Heart right ventricle (tissue), 16 donors: ENCODE results near the gene IL17REL. TPM values are rescaled to one million over a fixed set of nuclear protein-coding genes. Genes with fewer than 3 reads are reported as not detected.

Experiments
- ATAC-seq, 8 donors: fragments of 200-7000 bp; cut with Tn5 transposase; one replicate each; pipeline ENCODE4 v1.9.1; 2020; ENCODE audit warnings: mild to moderate bottlenecking in 8 of 8, moderate library complexity in 8 of 8, moderate number of reproducible peaks in 1 of 8
- DNase-seq, 2 donors: peaks; one replicate each; pipeline ENCODE4 v3.0.0-alpha.2; 2020
- H3K27ac ChIP-seq, 10 donors: fragments of 200-600 bp; sonication (generic) in 2 of 10; one replicate each; pipeline versions ENCODE4 v1.5.0 to v1.8.0; 2020 to 2022; ENCODE audit warnings: mild to moderate bottlenecking in 3 of 10
- H3K27me3 ChIP-seq, 7 donors: fragments of 200-600 bp; one replicate each; pipeline ENCODE4 v1.8.0; 2021 to 2022; ENCODE audit warnings: mild to moderate bottlenecking in 2 of 7
- H3K36me3 ChIP-seq, 9 donors: fragments of 200-600 bp; sonication (generic) in 1 of 9; one replicate each; pipeline versions ENCODE4 v1.5.0 to v1.8.0; 2020 to 2022; ENCODE audit warnings: mild to moderate bottlenecking in 2 of 9
- H3K4me1 ChIP-seq, 9 donors: fragments of 200-600 bp; sonication (generic) in 1 of 9; one replicate each; pipeline versions ENCODE4 v1.5.0 to v1.8.0; 2020 to 2022; ENCODE audit warnings: mild to moderate bottlenecking in 4 of 9
- H3K4me3 ChIP-seq, 10 donors: fragments of 200-600 bp; sonication (generic) in 2 of 10; one replicate each; pipeline versions ENCODE4 v1.5.0 to v1.8.0; 2020 to 2022; ENCODE audit warnings: mild to moderate bottlenecking in 7 of 10, moderate library complexity in 2 of 10
- H3K9me3 ChIP-seq, 11 donors: fragments of 200-600 bp in 10 of 11; sonication (generic) in 2 of 11; one replicate each; pipeline versions ENCODE4 v1.5.0 to v1.8.0; 2013 to 2022; ENCODE audit warnings: mild to moderate bottlenecking in 2 of 11, control low read depth in 1 of 11, moderate library complexity in 1 of 11
- CTCF ChIP-seq, 9 donors: fragments of 200-600 bp; sonication (generic) in 2 of 9; IDR thresholded peaks; one replicate each; pipeline versions ENCODE4 v1.5.0 to v1.8.0; 2021 to 2022; ENCODE audit warnings: antibody characterized with exemption in 9 of 9, mild to moderate bottlenecking in 5 of 9, moderate library complexity in 1 of 9
- WGBS, 2 donors: extraction: QIAGEN DNeasy Blood & Tissue Kit; methylation state at CpG; one replicate each; pipeline ENCODE4 v1.1.7; 2013; ENCODE audit warnings: inconsistent platforms in 1 of 2; 5-methylcytosine and 5-hydroxymethylcytosine counted together
- intact Hi-C, 10 donors: fragments of 100-400 bp; cut with DNase I; formaldehyde crosslinking; loops; one replicate each; pipeline versions ENCODE4 v1.11.1 to v1.14.2; 2022
- polyA plus RNA-seq, 2 donors: library from polyadenylated mRNA; stranded (reverse); fragments of 200-250 nt; gene quantifications; one replicate each; pipeline ENCODE4 v1.2.3, GENCODE V29; 2013
- total RNA-seq, 10 donors: library from RNA; stranded (reverse); fragmentation: NEBNext Ultra II Directional in 3 of 10; extraction: Animal tissue kit (Norgen Biotek cat#: 25700) in 3 of 10; gene quantifications; one replicate each; pipeline versions ENCODE4 v1.2.1 to v1.2.4, GENCODE V29; 2021 to 2023
- donor health status: Arrhythmogenic right ventricular cardiomyopathy.
- donor health status: ischemic (EF 13 %, LVEDD 7.1; RV severe dilation, severe dysfunction).
- donor health status: healthy with polysubstance abuse.
- donor health status: DM: no; HTN: yes; CAD: no.
- donor health status: DM: no; HTN: no; CAD: no.
- donor health status: ischemic (EF 25% LVEDD 6.9; RV normal size, moderate dysfunction).
- donor health status: ischemic (EF 25% LVEDD 5.7; RV mildly dilated, moderate dysfunction).
- donor health status: healthy.
- donor health status: DM: yes; HTN: yes; CAD: no.
- donor health status: Ischemic cardiomyopathy.
- donor health status: ischemic (EF 35%, LVEDD 5.7; RV mildly dilated, moderate dysfunction).
- donor health status: nonischemic (EF 11% LVEDD 7.7; RV severe dilation, severe dysfunction).
- donor health status: DM: yes; HTN: yes; CAD: no.
- donor health status: PGD.
- donor health status: ischemic (EF 29% LVEDD 5.4; RV normal size, mild dysfunction).
- donor health status: nonischemic (EF 23%, LVEDD 6.1; RV moderate dilation, normal function).

IL17REL gene
- total and polyA plus RNA-seq, 12 donors: 0.11 TPM; not detected in 11

- Histone ChIP-seq H3K27ac (no peak overlapping the region), H3K4me3 (no peak overlapping the region), H3K36me3 (no peaks in the 10 kb centered on the region), H3K4me1 (no peaks in the 10 kb centered on the region), H3K27me3 (peaks cover 0 to 36% (median 6%) of the 10 kb centered on the region in 7 donors), H3K9me3 (peaks cover 0 to 15% (median 0%) of the 10 kb centered on the region in 11 donors)
- no peak for DNase-seq
- intact Hi-C loops: no loop called here
- 82 to 86% methylated on average over 12 of the region's 12 CpGs for WGBS, 2 donors
- TF ChIP-seq CTCF (IDR thresholded peaks at IDR 0.05): no peak
- ATAC-seq: no peak
Measured at GRCh38 chr22:50048061-50048765, 35.6 kb upstream of the IL17REL start.

GRCh38 chr22:50047346-50047745, 34.8 kb upstream of the IL17REL start:
- intact Hi-C loops: no loop called here
- WGBS, 2 donors: 88 to 91% methylated on average over 16 of the region's 16 CpGs
- DNase-seq (no peak), ATAC-seq (no peak)
- H3K4me3 ChIP-seq: no peak overlapping the region
- no peaks in the 10 kb centered on the region for H3K4me1 ChIP-seq
- no peaks in the 10 kb centered on the region for H3K36me3 ChIP-seq
- H3K27me3 ChIP-seq: peaks cover 0 to 36% (median 6%) of the 10 kb centered on the region in 7 donors
- H3K27ac ChIP-seq: no peak overlapping the region
- TF ChIP-seq CTCF (IDR thresholded peaks at IDR 0.05): no peak
- H3K9me3 ChIP-seq: peaks cover 0 to 7% (median 0%) of the 10 kb centered on the region in 11 donors

GRCh38 chr22:50046481-50047245, 34.1 kb upstream of the IL17REL start:
- 83 to 85% methylated on average over 27 of the region's 27 CpGs for WGBS, 2 donors
- Histone ChIP-seq H3K4me1 (no peaks in the 10 kb centered on the region), H3K27ac (no peak overlapping the region), H3K9me3 (peaks cover 0 to 4% (median 0%) of the 10 kb centered on the region in 11 donors), H3K4me3 (no peak overlapping the region), H3K27me3 (peaks cover 0 to 36% (median 6%) of the 10 kb centered on the region in 7 donors), H3K36me3 (no peaks in the 10 kb centered on the region)
- intact Hi-C loops: no loop called here
- ATAC-seq (peak in 2 of 8 donors; percentile 18 to 45), DNase-seq (no peak)
- no peak for TF ChIP-seq CTCF (IDR thresholded peaks at IDR 0.05)

GRCh38 chr22:50046019-50046415, 33.5 kb upstream of the IL17REL start:
- intact Hi-C loops: no loop called here
- Histone ChIP-seq H3K27me3 (peaks cover 0 to 36% (median 6%) of the 10 kb centered on the region in 7 donors), H3K4me1 (no peaks in the 10 kb centered on the region), H3K4me3 (no peak overlapping the region), H3K27ac (no peak overlapping the region), H3K9me3 (no peaks in the 10 kb centered on the region), H3K36me3 (no peaks in the 10 kb centered on the region)
- WGBS, 2 donors: 72 to 77% methylated on average over 19 of the region's 19 CpGs
- DNase-seq: no peak
- no peak for TF ChIP-seq CTCF (IDR thresholded peaks at IDR 0.05)
- ATAC-seq: peak in 1 of 8 donors; percentile 43
